A673 (cell line): ENCODE measurements around the gene ZCCHC3.

Experiments
- EZH2 ChIP-seq: fragments of 200-600 bp; sonication (generic); IDR thresholded peaks from 2 replicates; pipeline ENCODE4 v1.6.1; 2017; ENCODE audit warnings: borderline replicate concordance, low read depth, mild to moderate bottlenecking, mixed read lengths, antibody characterized with exemption, low read length; ENCODE audit not compliant: poor library complexity, severe bottlenecking
- TF ChIP-seq, protein P1 (sequence below): fragments of 300-800, 200-600 bp; sonication (generic); conservative IDR thresholded peaks from 2 replicates; pipeline ENCODE4 v1.5.1; 2017; ENCODE audit warnings: low read depth, mild to moderate bottlenecking, antibody characterized with exemption, low read length, moderate library complexity, mixed read lengths

- no peak for TF ChIP-seq EZH2
- TF ChIP-seq, protein P1, sequence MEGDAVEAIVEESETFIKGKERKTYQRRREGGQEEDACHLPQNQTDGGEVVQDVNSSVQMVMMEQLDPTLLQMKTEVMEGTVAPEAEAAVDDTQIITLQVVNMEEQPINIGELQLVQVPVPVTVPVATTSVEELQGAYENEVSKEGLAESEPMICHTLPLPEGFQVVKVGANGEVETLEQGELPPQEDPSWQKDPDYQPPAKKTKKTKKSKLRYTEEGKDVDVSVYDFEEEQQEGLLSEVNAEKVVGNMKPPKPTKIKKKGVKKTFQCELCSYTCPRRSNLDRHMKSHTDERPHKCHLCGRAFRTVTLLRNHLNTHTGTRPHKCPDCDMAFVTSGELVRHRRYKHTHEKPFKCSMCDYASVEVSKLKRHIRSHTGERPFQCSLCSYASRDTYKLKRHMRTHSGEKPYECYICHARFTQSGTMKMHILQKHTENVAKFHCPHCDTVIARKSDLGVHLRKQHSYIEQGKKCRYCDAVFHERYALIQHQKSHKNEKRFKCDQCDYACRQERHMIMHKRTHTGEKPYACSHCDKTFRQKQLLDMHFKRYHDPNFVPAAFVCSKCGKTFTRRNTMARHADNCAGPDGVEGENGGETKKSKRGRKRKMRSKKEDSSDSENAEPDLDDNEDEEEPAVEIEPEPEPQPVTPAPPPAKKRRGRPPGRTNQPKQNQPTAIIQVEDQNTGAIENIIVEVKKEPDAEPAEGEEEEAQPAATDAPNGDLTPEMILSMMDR, result no peak
Measured at GRCh38 chr20:271528-271927, 25.8 kb upstream of the ZCCHC3 start.
